Liver (tissue), 9 donors: Measurements from ENCODE around the gene SLC25A33. TPM values are rescaled to one million over a fixed set of nuclear protein-coding genes. Genes with fewer than 3 reads are reported as not detected.

Source experiments
- DNase-seq: peaks from one replicate; pipeline ENCODE4 v3.0.0-alpha.2; 2017; ENCODE audit warnings: low spot score
- H3K27ac ChIP-seq, 2 donors: one replicate each; pipeline ENCODE4 v1.7.0; 2013; ENCODE audit warnings: inconsistent platforms in 2 of 2, low read length in 2 of 2, control low read depth in 1 of 2, low read depth in 1 of 2, mild to moderate bottlenecking in 1 of 2
- H3K27me3 ChIP-seq, 4 donors: one replicate each; pipeline versions ENCODE4 v1.6.1 to v1.7.0; 2013; ENCODE audit warnings: low read length in 3 of 4, inconsistent platforms in 1 of 4, mild to moderate bottlenecking in 1 of 4, moderate library complexity in 1 of 4; ENCODE audit not compliant: control insufficient read depth in 4 of 4, insufficient read depth in 4 of 4
- H3K36me3 ChIP-seq, 4 donors: one replicate each; pipeline versions ENCODE4 v1.6.1 to v1.7.0; 2013; ENCODE audit warnings: low read length in 3 of 4, mild to moderate bottlenecking in 3 of 4, low read depth in 1 of 4, moderate library complexity in 1 of 4; ENCODE audit not compliant: control insufficient read depth in 4 of 4, insufficient read depth in 3 of 4
- H3K4me1 ChIP-seq, 4 donors: one replicate each; pipeline versions ENCODE4 v1.6.1 to v1.7.0; 2013; ENCODE audit warnings: low read length in 3 of 4, mild to moderate bottlenecking in 3 of 4, moderate library complexity in 1 of 4; ENCODE audit not compliant: control insufficient read depth in 4 of 4, insufficient read depth in 4 of 4
- H3K4me3 ChIP-seq, 3 donors: one replicate each; pipeline versions ENCODE4 v1.6.1 to v1.7.0; 2013; ENCODE audit warnings: low read length in 3 of 3, control low read depth in 1 of 3, low read depth in 1 of 3, mild to moderate bottlenecking in 1 of 3
- H3K9ac ChIP-seq, 2 donors: one replicate each; pipeline ENCODE4 v1.7.0; 2013; ENCODE audit warnings: low read length in 2 of 2, mild to moderate bottlenecking in 2 of 2, moderate library complexity in 2 of 2, control low read depth in 1 of 2, low read depth in 1 of 2
- H3K9me3 ChIP-seq, 4 donors: one replicate each; pipeline versions ENCODE4 v1.6.1 to v1.7.0; 2013; ENCODE audit warnings: low read length in 3 of 4; ENCODE audit not compliant: control insufficient read depth in 4 of 4
- EGR1 ChIP-seq, 2 donors: IDR thresholded peaks; 2 replicates each; pipeline ENCODE4 v1.6.1; 2016 to 2018; ENCODE audit warnings: antibody characterized with exemption in 2 of 2, low read depth in 2 of 2
- FOXA1 ChIP-seq: IDR thresholded peaks from 2 replicates; pipeline ENCODE4 v1.6.1; 2016; ENCODE audit warnings: antibody characterized with exemption
- FOXA2 ChIP-seq: IDR thresholded peaks from 2 replicates; pipeline ENCODE4 v1.6.1; 2016; ENCODE audit warnings: antibody characterized with exemption
- GABPA ChIP-seq, 2 donors: IDR thresholded peaks in 1 of 2; conservative IDR thresholded peaks in 1 of 2; 2 replicates each; pipeline ENCODE4 v1.6.1; 2016; ENCODE audit warnings: antibody characterized with exemption in 2 of 2, mild to moderate bottlenecking in 1 of 2, moderate library complexity in 1 of 2
- HNF4A ChIP-seq, 2 donors: conservative IDR thresholded peaks; 2 replicates each; pipeline ENCODE4 v1.6.1; 2016; ENCODE audit warnings: antibody characterized with exemption in 2 of 2, mild to moderate bottlenecking in 2 of 2
- HNF4G ChIP-seq: IDR thresholded peaks from 2 replicates; pipeline ENCODE4 v1.6.1; 2016; ENCODE audit warnings: antibody characterized with exemption
- NR2F2 ChIP-seq: IDR thresholded peaks from 2 replicates; pipeline ENCODE4 v1.6.1; 2016; ENCODE audit warnings: antibody characterized with exemption
- RAD21 ChIP-seq, 2 donors: IDR thresholded peaks; 2 replicates each; pipeline ENCODE4 v1.6.1; 2016; ENCODE audit warnings: antibody characterized with exemption in 2 of 2, mild to moderate bottlenecking in 2 of 2
- RXRA ChIP-seq, 2 donors: IDR thresholded peaks; 2 replicates each; pipeline ENCODE4 v1.6.1; 2017 to 2018; ENCODE audit warnings: antibody characterized with exemption in 2 of 2, mild to moderate bottlenecking in 1 of 2
- SP1 ChIP-seq: IDR thresholded peaks from 2 replicates; pipeline ENCODE4 v1.6.1; 2018; ENCODE audit warnings: antibody characterized with exemption, mild to moderate bottlenecking
- TAF1 ChIP-seq: conservative IDR thresholded peaks from 2 replicates; pipeline ENCODE4 v1.6.1; 2016; ENCODE audit warnings: antibody characterized with exemption, mild to moderate bottlenecking
- YY1 ChIP-seq: IDR thresholded peaks from 2 replicates; pipeline ENCODE4 v1.6.1; 2016; ENCODE audit warnings: antibody characterized with exemption, mild to moderate bottlenecking
- WGBS: extraction: QIAGEN DNeasy Blood & Tissue Kit; methylation state at CpG from one replicate; pipeline ENCODE4 v1.1.7; 2013; 5-methylcytosine and 5-hydroxymethylcytosine counted together
- polyA plus RNA-seq, 2 donors: library from polyadenylated mRNA; stranded (reverse) in 1 of 2; unstranded in 1 of 2; fragments of 200-250 nt in 1 of 2; fragments of >200 nt in 1 of 2; fragmentation: Nextera tagmentation in 1 of 2; extraction: Ambion mirVana in 1 of 2; gene quantifications; one replicate each; pipeline versions ENCODE4 v1.2.1 to v1.2.3, GENCODE V29; 2013 to 2015
- total RNA-seq, 2 donors: library from RNA; depleted of rRNA; stranded (reverse); fragments of >200 nt; gene quantifications; one replicate each; pipeline ENCODE4 v1.2.3, GENCODE V29; 2014
- TF ChIP-seq, protein P1 (sequence below): IDR thresholded peaks from 2 replicates; pipeline ENCODE4 v1.6.1; 2016; ENCODE audit warnings: antibody characterized with exemption
- TF ChIP-seq, protein P2 (sequence below): IDR thresholded peaks from 2 replicates; pipeline ENCODE4 v1.6.1; 2016; ENCODE audit warnings: antibody characterized with exemption
- TF ChIP-seq, protein P3 (sequence below): IDR thresholded peaks from 2 replicates; pipeline ENCODE4 v1.6.1; 2016; ENCODE audit warnings: antibody characterized with exemption, mild to moderate bottlenecking
- TF ChIP-seq, protein P4 (sequence below): IDR thresholded peaks from 2 replicates; pipeline ENCODE4 v1.6.1; 2016; ENCODE audit warnings: antibody characterized with exemption
- TF ChIP-seq, protein P5 (sequence below): fragments of 150-350 bp; IDR thresholded peaks from 2 replicates; pipeline ENCODE4 v1.5.1; 2017; ENCODE audit warnings: improper control_type of control experiment, low read depth, low read length; ENCODE audit not compliant: missing input control
- donor health status: healthy.
- donor health status: healthy.
- donor health status: healthy.
- donor health status: healthy.
- donor health status: healthy.

SLC25A33 gene
- total and polyA plus RNA-seq, 4 donors, result 6.9 to 19.1 (median 10.7) TPM

DNA sequence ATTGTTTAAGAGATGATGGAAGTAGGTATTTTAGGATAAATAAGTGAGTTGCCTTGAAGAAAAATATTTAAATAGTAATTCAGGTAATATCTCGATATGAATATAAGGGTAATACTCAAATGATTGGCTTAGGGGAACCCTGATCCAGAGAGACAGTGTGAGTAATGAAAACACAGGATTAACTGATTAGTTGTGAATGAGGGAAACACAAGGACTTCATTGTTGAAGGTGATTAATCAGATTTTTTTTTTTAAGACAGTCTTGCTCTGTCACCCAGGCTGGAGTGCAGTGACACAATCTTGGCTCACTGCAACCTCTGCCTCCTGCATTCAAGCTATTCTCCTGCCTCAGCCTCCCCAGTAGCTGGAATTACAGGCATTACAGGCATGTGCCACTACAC lies 12.7 kb downstream of the SLC25A33 start:
- Histone ChIP-seq H3K9ac (no peak overlapping the region), H3K9me3 (no peaks in the 10 kb centered on the region), H3K4me3 (no peak overlapping the region), H3K27ac (no peak overlapping the region), H3K4me1 (peaks cover 6 to 44% (median 32%) of the 10 kb centered on the region in 4 donors), H3K27me3 (no peaks in the 10 kb centered on the region), H3K36me3 (peaks cover 0 to 6% (median 0%) of the 10 kb centered on the region in 4 donors)
- TF ChIP-seq, protein P1, sequence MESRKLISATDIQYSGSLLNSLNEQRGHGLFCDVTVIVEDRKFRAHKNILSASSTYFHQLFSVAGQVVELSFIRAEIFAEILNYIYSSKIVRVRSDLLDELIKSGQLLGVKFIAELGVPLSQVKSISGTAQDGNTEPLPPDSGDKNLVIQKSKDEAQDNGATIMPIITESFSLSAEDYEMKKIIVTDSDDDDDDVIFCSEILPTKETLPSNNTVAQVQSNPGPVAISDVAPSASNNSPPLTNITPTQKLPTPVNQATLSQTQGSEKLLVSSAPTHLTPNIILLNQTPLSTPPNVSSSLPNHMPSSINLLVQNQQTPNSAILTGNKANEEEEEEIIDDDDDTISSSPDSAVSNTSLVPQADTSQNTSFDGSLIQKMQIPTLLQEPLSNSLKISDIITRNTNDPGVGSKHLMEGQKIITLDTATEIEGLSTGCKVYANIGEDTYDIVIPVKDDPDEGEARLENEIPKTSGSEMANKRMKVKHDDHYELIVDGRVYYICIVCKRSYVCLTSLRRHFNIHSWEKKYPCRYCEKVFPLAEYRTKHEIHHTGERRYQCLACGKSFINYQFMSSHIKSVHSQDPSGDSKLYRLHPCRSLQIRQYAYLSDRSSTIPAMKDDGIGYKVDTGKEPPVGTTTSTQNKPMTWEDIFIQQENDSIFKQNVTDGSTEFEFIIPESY, result no peak
- TF ChIP-seq HNF4G, result no peak
- TF ChIP-seq FOXA1, result no peak
- TF ChIP-seq SP1, result no peak
- TF ChIP-seq RAD21 (IDR thresholded peaks at IDR 0.05), result no peak
- no peak for TF ChIP-seq YY1
- TF ChIP-seq, protein P2, sequence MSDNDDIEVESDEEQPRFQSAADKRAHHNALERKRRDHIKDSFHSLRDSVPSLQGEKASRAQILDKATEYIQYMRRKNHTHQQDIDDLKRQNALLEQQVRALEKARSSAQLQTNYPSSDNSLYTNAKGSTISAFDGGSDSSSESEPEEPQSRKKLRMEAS, result no peak
- no peak for TF ChIP-seq EGR1 (IDR thresholded peaks at IDR 0.05; ENCODE audit: low read depth in 2 of 2)
- no peak for TF ChIP-seq FOXA2
- no peak for TF ChIP-seq HNF4A (conservative IDR thresholded peaks at IDR 0.05)
- TF ChIP-seq, protein P3, sequence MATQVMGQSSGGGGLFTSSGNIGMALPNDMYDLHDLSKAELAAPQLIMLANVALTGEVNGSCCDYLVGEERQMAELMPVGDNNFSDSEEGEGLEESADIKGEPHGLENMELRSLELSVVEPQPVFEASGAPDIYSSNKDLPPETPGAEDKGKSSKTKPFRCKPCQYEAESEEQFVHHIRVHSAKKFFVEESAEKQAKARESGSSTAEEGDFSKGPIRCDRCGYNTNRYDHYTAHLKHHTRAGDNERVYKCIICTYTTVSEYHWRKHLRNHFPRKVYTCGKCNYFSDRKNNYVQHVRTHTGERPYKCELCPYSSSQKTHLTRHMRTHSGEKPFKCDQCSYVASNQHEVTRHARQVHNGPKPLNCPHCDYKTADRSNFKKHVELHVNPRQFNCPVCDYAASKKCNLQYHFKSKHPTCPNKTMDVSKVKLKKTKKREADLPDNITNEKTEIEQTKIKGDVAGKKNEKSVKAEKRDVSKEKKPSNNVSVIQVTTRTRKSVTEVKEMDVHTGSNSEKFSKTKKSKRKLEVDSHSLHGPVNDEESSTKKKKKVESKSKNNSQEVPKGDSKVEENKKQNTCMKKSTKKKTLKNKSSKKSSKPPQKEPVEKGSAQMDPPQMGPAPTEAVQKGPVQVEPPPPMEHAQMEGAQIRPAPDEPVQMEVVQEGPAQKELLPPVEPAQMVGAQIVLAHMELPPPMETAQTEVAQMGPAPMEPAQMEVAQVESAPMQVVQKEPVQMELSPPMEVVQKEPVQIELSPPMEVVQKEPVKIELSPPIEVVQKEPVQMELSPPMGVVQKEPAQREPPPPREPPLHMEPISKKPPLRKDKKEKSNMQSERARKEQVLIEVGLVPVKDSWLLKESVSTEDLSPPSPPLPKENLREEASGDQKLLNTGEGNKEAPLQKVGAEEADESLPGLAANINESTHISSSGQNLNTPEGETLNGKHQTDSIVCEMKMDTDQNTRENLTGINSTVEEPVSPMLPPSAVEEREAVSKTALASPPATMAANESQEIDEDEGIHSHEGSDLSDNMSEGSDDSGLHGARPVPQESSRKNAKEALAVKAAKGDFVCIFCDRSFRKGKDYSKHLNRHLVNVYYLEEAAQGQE, result no peak
- TF ChIP-seq RXRA (IDR thresholded peaks at IDR 0.05), result no peak
- TF ChIP-seq, protein P4, sequence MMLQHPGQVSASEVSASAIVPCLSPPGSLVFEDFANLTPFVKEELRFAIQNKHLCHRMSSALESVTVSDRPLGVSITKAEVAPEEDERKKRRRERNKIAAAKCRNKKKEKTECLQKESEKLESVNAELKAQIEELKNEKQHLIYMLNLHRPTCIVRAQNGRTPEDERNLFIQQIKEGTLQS, result no peak
- no peak for TF ChIP-seq TAF1
- TF ChIP-seq, protein P5, sequence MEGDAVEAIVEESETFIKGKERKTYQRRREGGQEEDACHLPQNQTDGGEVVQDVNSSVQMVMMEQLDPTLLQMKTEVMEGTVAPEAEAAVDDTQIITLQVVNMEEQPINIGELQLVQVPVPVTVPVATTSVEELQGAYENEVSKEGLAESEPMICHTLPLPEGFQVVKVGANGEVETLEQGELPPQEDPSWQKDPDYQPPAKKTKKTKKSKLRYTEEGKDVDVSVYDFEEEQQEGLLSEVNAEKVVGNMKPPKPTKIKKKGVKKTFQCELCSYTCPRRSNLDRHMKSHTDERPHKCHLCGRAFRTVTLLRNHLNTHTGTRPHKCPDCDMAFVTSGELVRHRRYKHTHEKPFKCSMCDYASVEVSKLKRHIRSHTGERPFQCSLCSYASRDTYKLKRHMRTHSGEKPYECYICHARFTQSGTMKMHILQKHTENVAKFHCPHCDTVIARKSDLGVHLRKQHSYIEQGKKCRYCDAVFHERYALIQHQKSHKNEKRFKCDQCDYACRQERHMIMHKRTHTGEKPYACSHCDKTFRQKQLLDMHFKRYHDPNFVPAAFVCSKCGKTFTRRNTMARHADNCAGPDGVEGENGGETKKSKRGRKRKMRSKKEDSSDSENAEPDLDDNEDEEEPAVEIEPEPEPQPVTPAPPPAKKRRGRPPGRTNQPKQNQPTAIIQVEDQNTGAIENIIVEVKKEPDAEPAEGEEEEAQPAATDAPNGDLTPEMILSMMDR, result no peak
- no peak for TF ChIP-seq NR2F2
- DNase-seq, result no peak
- WGBS, result 93% methylated on average over 1 of the region's 1 CpG

DNA sequence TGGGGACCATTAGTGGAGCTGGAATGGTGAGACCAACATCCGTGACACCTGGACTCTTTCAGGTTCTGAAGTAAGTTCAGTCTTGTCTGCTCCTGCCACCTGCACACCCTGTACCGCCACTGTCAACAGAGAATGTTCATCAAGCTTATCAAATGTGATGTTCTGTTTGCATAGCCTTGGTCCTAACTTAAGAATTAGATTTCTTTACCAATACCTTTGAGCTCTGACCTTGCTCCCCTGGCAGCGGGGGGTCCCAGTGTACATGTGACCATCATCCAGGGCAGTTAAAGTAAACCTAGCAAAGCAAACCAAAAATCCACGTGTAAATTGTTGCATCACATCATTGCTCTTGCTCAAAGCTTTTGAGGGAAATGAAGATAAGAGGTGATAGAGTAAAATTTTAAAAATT lies 14.5 kb downstream of the SLC25A33 start:
- WGBS, result 41% methylated on average over 4 of the region's 4 CpGs
- H3K9ac ChIP-seq, result no peak overlapping the region
- peaks cover 6 to 41% (median 27%) of the 10 kb centered on the region in 4 donors for H3K4me1 ChIP-seq
- TF ChIP-seq, protein P5, result no peak
- TF ChIP-seq FOXA1, result peak; percentile 94
- peak in 1 of 2 donors; percentile 52 for TF ChIP-seq GABPA (IDR thresholded peaks at IDR 0.05 in 1 of 2, conservative IDR thresholded peaks at IDR 0.05 in 1 of 2)
- TF ChIP-seq, protein P1, result peak; percentile 96
- TF ChIP-seq SP1, result peak; percentile 95
- peak in 1 of 2 donors; percentile 45 for TF ChIP-seq RAD21 (IDR thresholded peaks at IDR 0.05)
- TF ChIP-seq, protein P2, result peak; percentile 80
- peak; percentile 58 for TF ChIP-seq YY1

More for the DNA sequence above, 14.5 kb downstream of the SLC25A33 start:
- H3K27me3 ChIP-seq, result no peaks in the 10 kb centered on the region
- H3K27ac ChIP-seq, result peak overlapping the region; percentile 77 to 89
- H3K9me3 ChIP-seq, result no peaks in the 10 kb centered on the region
- peaks cover 4 to 7% (median 6%) of the 10 kb centered on the region in 4 donors for H3K36me3 ChIP-seq
- peak; percentile 62 for DNase-seq
- no peak overlapping the region for H3K4me3 ChIP-seq
